ENCODE data around the gene AKNA.

DNA sequence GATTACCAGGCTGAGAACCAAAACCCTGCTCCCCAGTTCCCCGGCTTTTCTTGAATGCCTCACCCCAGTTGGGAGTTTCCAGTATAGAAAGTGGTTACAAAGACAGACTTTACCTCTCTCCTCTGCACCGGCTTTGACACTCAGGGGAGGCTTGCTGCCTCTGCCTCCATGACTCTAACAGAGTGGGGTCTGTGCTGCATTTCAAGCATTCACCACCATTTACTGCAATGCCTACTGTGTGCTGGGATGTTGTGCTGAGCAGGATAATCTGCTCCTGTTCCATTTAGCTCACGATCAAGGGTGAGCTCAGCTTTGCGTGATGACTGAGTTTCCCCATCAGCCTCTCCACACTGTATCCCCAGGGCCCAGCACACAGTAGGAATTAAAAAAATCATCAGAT, 39.9 kb upstream of the AKNA start:
- TF ChIP-seq, protein P1, sequence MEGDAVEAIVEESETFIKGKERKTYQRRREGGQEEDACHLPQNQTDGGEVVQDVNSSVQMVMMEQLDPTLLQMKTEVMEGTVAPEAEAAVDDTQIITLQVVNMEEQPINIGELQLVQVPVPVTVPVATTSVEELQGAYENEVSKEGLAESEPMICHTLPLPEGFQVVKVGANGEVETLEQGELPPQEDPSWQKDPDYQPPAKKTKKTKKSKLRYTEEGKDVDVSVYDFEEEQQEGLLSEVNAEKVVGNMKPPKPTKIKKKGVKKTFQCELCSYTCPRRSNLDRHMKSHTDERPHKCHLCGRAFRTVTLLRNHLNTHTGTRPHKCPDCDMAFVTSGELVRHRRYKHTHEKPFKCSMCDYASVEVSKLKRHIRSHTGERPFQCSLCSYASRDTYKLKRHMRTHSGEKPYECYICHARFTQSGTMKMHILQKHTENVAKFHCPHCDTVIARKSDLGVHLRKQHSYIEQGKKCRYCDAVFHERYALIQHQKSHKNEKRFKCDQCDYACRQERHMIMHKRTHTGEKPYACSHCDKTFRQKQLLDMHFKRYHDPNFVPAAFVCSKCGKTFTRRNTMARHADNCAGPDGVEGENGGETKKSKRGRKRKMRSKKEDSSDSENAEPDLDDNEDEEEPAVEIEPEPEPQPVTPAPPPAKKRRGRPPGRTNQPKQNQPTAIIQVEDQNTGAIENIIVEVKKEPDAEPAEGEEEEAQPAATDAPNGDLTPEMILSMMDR (IDR thresholded peaks at IDR 0.05 in 2 of 3, conservative IDR thresholded peaks at IDR 0.05 in 1 of 3; ENCODE audit: borderline replicate concordance in 1 of 3, insufficient read depth in 1 of 3, low read depth in 2 of 3, low read length in 2 of 3): no peak
- TF ChIP-seq POLR2A (IDR thresholded peaks at IDR 0.05; ENCODE audit: borderline replicate concordance, extremely low read depth, insufficient read depth, insufficient read length) (no peak), FOSL1 (IDR thresholded peaks at IDR 0.05; ENCODE audit: low read depth) (no peak), EGR1 (IDR thresholded peaks at IDR 0.05; ENCODE audit: low read depth) (no peak), EZH2 (IDR thresholded peaks at IDR 0.05) (no peak), CBX3 (IDR thresholded peaks at IDR 0.05; ENCODE audit: low read depth) (no peak), POLR2AphosphoS5 (IDR thresholded peaks at IDR 0.05; ENCODE audit: low read depth, low read length) (no peak)
- TF ChIP-seq, protein P2, sequence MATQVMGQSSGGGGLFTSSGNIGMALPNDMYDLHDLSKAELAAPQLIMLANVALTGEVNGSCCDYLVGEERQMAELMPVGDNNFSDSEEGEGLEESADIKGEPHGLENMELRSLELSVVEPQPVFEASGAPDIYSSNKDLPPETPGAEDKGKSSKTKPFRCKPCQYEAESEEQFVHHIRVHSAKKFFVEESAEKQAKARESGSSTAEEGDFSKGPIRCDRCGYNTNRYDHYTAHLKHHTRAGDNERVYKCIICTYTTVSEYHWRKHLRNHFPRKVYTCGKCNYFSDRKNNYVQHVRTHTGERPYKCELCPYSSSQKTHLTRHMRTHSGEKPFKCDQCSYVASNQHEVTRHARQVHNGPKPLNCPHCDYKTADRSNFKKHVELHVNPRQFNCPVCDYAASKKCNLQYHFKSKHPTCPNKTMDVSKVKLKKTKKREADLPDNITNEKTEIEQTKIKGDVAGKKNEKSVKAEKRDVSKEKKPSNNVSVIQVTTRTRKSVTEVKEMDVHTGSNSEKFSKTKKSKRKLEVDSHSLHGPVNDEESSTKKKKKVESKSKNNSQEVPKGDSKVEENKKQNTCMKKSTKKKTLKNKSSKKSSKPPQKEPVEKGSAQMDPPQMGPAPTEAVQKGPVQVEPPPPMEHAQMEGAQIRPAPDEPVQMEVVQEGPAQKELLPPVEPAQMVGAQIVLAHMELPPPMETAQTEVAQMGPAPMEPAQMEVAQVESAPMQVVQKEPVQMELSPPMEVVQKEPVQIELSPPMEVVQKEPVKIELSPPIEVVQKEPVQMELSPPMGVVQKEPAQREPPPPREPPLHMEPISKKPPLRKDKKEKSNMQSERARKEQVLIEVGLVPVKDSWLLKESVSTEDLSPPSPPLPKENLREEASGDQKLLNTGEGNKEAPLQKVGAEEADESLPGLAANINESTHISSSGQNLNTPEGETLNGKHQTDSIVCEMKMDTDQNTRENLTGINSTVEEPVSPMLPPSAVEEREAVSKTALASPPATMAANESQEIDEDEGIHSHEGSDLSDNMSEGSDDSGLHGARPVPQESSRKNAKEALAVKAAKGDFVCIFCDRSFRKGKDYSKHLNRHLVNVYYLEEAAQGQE (IDR thresholded peaks at IDR 0.05; ENCODE audit: low read depth): no peak
- TF ChIP-seq, protein P3, sequence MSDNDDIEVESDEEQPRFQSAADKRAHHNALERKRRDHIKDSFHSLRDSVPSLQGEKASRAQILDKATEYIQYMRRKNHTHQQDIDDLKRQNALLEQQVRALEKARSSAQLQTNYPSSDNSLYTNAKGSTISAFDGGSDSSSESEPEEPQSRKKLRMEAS (IDR thresholded peaks at IDR 0.05): no peak
